Activated gamma-delta T cell (primary cell): ENCODE data around the gene CLCNKA.
"Not testable (repeated sequence)": the region's sequence is repeated elsewhere in the genome, so short reads cannot be mapped to it uniquely, and the experiment has no call there.

ENCODE experiments used
- DNase-seq: peaks from one replicate; lab custom pipeline; 2025; lab: John Stamatoyannopoulos, UW

Gene CLCNKA

DNA sequence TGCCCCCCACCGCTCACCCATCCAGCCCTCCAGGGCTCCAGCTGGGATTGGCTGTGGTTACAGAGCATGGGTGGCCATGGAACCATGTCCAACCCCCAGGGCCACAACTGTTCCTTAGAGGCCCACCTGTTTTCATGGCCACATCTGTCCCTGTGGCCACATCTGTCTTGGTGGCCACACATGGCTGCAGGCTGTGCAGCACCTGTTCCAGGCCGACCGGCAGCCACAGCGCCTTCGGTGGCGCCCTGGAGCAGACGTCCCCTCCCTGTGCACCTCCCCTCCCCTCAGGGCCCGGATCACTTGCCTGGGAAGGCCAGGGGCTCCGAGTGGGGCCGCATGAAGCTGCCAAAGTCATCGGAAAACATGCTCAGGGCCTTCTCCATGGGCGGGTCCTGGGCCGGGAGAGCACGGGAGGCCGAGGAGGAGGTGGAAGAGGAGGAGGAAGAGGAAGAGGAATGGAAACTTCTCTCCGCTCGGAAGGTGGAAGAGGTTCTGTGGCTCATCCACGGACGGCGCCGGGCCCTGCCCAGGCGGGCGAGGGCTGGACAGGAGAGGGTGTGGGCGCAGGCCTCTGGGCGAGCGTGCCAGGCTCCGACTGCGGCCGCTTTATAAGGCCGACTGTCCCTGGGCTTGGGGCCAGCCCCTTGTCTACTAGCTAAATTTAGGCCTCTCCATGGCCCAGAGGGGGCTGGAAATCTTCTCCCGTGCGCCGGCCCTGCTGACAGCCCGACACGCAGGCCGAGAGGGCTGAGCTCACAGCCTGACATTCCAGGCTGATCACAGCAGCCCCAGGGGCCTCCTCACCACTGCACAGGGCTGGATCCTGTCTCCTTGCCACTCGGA, 4.2 kb upstream of the CLCNKA start, which contains the start of gene HSPB7:
HSPB7 (minus strand) TSS at position 583 of the 843 bp plus-strand sequence; CDS start at position 503, 80 bp downstream.
- DNase-seq = no peak

GRCh38 chr1:16018308-16018707, 3.5 kb upstream of the CLCNKA start:
- no peak for DNase-seq

DNA sequence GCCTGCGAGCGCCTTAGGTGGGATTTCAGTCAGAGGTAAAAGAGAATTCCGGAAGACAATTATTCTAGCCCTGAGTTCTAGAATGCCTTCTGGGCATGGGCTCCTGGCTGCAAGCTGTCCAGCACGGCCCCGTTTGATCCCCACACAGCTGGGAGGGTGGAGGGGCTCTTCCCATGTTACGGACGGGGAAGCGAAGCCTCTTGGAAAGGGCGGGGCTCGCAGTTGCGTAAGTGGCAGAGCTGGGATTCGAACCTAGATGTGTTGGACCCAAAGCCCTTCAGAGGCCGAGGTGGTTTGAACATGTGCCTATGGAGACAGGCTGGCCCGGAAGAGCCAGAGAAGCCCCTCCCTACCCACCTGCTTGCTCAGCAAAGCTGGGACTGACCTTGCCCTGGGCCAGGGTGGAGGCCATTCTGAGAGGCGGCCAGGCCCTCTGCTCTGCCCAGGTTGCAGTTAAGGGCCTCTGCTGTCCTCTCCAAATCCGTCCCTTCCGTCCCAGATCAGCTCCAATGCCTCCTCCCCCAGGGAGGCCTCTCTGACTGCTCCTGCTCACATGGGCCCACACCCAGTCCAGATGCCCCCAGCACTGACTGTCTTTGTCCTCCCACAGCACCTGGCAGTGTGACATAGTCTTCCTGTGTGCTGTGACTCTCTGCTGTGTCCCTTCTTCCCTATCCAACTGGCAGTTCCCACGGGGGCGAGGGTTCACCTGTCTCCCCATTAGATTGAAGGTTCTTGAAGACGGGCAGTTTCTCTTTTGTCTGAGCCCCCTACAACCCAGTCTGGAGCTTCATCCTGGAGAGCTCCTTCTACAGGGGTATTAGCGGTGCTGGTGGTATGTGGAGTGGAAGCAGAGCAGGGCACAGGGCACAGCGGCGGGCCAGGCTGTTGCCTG, 2.8 kb upstream of the CLCNKA start:
- no peak for DNase-seq

- DNase-seq = no peak
These were observed 2.1 kb upstream of the CLCNKA start for GRCh38 chr1:16019644-16020277.

DNA sequence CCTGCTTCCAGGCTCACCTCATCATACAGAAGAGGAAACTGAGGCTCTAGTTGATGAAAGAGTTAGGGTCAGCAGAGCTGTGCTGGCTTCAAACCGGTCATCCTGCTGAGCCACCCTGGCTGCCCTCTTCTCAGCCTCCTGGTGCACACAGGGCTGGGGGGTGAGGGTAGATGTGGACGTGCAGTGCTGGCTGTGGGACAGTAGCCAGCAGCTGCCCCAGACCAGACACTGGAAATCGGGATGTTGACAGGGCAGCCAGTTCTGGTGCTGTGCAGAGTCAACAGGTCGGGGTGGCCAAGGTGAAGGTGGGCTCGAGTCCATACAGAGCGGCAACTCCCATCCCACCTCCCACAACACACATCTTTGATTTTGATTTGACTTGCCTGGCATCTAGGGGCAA, 1.5 kb upstream of the CLCNKA start:
- no peak for DNase-seq

DNA sequence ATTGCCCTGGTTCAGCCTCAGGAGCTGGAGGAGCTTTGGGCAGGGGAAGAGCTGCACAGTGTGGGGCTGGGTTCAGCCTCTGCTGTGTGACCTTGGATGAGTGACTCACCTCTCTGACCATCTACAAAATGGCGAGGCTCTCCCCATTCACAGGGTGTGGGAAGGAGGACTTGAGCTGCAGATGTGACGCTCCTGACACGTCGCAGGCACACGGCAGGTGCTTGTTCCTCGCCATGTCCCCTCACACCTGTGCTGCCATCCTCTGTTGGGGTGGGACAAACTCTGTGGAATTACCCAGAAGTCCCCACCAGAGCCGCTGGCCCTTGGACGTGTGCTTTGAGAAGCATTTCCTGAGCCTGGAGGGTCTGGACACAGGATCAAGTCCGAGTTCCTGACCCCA, 958 bp upstream of the CLCNKA start:
- DNase-seq = not testable (repeated sequence)

DNA sequence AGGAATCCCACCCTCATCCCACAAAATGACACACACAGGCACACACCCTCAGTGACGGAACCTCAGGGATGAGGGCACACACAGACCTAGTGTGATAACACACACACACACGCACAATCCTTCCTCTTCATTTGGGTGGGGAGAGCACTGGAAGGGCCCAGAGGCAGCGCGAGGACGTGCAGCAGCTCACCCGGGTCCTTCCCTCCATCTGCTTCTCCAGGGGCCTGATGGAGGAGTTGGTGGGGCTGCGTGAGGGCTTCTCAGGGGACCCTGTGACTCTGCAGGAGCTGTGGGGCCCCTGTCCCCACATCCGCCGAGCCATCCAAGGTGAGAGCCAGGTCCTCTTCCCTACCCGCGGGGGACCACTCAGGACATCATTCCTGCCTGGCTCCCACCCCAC, 557 bp downstream of the CLCNKA start:
- no peak for DNase-seq

DNA sequence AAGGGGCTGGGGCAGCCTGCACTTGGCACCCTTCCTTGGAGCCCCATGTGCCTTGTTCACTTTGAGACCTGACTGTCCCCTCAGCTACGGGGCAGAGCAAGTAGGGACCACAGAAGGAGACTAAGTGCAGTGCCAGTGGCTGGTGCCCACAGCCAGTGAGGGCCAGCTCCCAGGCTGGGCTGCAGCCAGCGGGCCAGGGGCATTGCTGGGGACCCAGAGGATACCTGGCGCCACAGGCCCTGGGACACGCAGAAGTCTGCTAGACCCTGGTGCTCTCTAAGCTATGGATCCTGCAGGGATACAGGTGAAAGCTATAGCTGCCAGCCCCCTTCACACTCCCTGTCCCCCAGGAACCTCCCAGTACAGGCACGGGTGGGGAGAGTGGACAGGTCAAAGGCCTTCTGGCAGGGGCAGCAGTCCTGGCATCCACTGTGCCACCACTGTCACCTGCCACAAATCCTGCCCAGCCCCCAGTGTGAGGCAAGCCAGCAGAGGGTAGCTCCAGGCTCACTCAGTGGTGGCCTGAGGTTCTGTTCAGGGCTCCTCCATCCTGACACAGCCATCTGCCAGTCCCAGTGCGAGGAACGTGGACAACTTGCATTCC, 1.3 kb downstream of the CLCNKA start:
- no peak for DNase-seq

- not testable (repeated sequence) for DNase-seq
These were observed 4.5 kb downstream of the CLCNKA start for GRCh38 chr1:16026302-16026701.

DNA sequence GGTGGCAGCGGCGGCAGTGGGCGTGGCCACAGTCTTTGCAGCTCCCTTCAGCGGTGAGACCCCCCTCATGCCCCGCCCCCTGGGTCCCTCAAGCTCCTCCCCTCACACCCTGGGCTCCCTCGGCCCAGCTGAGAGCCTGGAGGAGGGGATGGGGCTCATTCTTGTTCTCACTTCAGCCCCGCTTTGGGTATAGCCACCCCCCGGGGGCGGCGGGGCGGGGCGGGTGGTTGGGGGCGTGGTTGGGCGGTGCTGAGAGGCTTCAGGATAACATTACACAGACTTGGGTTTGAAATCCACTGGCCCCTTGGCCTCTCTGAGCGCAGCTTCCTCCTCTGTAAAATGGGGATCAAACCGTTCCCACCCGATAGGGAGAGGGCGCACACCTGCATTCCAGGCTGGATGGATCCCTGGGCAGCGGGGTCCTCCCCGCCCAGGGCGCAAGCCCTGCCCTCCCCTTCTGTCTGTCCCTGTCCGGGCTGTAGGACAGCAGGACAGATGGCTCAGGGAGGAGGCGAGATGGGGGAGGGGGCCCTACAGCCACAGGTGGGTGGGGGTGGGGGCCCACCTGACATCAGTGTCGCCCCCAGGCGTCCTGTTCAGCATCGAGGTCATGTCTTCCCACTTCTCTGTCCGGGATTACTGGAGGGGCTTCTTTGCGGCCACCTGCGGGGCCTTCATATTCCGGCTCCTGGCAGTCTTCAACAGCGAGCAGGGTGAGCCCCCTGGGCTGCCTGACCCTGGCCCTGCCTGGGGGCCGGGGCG, 5.1 kb downstream of the CLCNKA start:
- DNase-seq = no peak

GRCh38 chr1:16028237-16029002, 6.6 kb downstream of the CLCNKA start:
- DNase-seq = no peak

DNA sequence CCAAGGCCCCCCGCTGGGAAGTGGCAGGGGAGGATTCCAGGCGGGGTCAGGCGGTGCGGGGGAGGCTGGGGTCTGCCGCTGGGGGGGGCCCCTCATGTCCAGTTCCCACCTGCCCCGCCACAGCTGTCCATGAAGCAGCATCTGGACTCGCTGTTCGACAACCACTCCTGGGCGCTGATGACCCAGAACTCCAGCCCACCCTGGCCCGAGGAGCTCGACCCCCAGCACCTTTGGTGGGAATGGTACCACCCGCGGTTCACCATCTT, 7.1 kb downstream of the CLCNKA start:
- DNase-seq = not testable (repeated sequence)

- DNase-seq = no peak
These were observed 7.5 kb downstream of the CLCNKA start for GRCh38 chr1:16029288-16029687.

DNA sequence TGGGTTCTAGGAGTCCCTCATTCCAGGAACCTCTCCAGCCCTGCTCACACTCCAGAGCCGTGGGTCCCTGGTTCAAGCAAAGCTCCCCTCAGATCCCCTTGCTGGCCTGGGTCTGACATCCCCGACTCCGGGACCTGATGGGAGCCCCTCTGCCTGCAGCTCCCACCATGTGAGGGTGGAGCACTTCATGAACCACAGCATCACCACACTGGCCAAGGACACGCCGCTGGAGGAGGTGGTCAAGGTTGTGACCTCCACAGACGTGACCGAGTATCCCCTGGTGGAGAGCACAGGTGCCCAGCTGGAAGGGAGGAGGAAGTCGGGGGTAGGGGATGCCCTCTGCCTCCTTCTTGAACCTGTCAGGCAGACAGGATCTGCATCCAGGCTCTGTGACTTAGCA, 9.7 kb downstream of the CLCNKA start:
- DNase-seq = no peak

DNA sequence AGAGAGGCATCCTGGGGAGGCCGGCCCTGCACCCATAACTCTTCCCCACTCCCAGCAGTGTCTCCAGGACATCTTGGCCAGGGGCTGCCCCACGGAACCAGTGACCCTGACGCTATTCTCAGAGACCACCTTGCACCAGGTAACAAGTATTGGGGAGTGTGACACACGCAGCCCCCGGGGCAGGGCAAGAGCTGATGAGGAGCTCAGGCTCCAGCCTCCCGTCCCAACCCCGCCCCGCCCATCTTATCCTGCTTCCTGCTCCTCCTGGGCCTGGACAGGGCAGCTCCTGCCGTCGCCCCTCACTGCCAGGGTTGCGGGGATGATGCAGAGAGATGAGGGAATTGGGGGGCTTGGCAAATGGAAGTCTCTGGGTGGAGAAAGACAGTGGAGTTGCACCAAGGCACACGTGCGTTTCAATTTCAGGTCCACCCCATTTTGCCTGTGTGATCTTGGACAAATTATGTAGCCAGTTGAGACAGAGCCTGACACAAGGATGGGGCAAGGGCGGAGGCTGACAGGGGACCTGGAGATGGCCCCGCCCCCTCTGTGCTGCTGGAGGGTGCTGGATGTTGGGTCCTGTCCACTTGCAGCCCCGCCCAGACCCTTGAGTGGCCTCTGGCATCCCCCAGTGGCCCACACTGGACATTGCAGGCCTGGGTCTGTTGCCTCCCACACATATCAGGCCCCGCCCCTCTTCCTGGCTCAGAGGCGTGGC, 10.7 kb downstream of the CLCNKA start:
- DNase-seq = no peak

DNA sequence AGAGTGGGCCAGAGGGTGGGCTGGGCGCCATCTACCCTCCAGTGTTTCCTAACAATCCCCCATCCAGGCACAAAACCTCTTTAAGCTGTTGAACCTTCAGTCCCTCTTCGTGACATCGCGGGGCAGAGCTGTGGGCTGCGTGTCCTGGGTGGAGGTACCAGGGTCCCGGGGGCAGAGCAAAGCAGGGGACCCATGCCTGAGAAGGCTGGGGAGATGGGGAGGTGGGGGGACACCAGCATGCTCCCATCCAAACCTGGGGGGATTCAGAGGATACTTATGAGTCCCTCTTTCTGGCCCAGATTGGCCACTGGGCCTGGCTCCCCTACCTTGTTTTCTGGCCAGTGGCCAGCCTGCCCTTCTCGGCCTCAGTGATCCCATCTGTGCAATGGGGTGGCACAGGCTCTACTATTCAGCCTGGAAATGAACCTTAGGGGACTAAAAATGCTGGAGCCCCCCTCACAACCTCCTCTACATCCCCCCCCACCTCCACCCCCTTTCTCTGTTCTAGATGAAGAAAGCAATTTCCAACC, 11.3 kb downstream of the CLCNKA start:
- not testable (repeated sequence) for DNase-seq

DNA sequence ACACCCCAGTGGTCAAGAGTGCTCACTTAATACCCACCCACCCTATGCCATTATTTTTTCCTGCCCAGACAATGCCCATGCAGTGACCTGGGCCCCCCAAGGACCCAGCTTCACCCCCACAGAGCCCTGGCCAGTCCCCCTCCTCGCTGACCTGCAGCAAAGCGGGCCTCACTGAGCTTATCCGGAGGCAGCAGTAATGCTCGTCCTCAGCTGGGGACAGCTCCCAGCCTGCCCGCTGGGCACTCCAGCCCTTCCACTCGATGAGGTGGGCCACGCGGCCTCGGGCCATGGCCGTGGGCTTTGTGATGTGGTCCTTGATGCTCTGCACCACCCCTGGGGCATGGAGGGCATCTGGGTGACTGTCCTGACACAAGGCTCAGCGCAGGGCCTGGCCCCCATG, 14.6 kb downstream of the CLCNKA start:
- not testable (repeated sequence) for DNase-seq

- no peak for DNase-seq
These were observed 16.7 kb downstream of the CLCNKA start for GRCh38 chr1:16038620-16038912.

GRCh38 chr1:16039871-16040270, 18.0 kb downstream of the CLCNKA start:
- not testable (repeated sequence) for DNase-seq

DNA sequence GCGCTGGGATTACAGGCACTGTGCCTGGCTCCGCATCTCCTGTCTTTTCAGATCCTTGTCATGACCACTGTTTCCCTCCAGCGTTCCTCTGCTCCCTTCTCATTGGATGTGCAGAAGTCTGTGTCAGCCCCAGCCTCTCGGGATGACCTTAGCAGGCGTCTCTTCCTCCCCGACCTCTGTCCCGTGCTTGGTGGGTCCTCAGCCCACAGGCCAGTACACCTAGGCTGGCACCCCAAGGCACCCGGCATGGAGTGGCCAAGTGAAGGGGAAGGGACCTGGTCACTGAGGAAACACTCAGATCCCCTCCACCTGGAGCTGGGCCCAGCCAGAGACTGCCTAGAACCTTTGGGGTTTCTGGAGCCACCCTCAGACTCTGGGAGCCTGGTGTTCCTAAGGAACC, 19.4 kb downstream of the CLCNKA start:
- DNase-seq = no peak
